ENCODE results near the gene SDC1.

SDC1 gene

DNA sequence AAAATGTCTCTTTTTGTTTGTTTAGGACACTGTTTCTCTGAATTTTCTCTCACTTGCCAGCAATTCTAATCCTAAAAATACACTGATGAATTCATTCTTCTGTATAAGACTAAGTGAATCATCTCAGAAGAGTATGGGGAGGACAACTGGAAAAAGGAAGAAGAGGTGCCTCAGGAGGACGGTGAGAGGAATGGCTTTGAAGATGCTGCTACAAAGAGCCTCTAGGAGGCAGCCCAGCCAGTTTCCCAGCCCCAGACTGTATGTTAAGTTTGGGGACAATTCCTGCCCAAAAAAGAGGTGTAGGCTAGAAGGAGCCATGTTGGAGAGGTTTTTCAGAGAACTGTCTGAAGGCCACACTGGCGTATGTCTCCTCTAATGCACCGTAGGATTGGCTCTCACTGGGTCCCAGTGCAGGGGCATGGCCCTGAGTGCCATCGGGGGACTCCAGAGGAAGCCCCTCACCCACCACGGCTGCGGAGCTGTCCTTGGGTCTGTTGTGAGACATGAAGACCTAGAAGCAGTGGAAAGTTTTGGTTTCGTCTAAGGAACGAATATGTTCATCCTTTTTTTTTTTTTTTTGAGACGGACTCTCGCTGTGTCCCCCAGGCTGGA, 3.1 kb upstream of the SDC1 start:
- no peak for DNase-seq

DNA sequence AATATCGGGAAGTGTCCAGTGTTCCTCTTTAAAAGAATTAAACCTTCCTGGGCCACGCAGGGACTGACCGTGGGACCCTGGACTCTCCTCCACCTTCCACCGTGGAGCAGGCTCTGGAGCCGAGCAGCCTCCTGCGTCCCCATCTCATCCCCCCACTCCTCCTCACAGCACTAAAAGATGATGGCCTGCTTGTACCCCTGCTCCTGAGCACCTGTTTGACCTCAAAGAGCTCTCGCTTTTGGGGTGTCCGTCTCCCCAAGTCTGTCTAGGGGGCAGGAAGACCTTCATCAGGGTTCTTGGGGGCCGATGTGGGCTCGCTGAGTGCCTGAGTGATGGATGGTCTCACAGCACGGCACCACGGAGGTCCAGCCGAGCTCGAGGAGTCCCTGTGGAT, 1.2 kb upstream of the SDC1 start:
- no peak for DNase-seq

DNA sequence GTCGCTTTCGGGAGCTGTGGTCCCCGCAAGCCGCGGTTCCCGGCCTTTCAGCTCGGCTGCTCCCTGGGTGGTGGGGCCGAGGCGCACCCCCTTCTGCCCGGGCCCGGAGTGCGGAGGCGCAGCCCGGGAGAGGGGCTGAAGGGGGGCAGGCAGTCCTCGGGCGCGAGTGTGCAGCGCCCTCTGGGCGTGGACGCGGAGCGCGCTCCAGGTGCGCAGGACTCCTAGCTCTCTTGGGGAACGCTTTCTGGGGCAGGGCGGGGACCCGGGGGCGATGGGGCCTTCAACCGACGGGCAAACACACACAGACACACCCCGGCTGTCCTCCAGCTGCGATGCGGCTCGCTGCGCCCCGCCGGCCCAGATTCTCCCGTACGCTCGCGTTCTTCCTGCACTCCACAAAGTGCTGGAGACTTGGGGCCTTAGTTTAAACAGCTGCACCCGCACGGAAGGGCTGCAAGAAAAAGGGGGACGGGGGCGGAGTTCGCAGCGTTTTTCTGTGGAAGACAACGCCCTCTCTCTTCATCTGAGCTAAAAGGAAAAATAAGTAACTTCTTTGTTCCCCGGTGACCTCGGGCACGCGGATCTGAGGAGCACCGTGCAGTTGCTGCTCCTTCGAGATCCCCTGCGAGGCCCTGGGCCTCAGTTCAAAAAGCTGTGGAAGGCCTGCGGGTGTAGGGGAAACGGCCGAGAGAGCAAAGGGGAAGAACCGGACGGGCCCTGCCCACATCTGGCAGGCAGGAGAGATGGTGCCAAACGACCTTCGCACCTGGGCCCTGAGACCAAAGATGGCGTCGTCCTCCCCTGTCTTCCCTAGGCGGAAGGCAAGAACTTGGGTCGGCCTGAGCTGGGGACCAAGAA, 593 bp upstream of the SDC1 start:
- no peak for DNase-seq

DNA sequence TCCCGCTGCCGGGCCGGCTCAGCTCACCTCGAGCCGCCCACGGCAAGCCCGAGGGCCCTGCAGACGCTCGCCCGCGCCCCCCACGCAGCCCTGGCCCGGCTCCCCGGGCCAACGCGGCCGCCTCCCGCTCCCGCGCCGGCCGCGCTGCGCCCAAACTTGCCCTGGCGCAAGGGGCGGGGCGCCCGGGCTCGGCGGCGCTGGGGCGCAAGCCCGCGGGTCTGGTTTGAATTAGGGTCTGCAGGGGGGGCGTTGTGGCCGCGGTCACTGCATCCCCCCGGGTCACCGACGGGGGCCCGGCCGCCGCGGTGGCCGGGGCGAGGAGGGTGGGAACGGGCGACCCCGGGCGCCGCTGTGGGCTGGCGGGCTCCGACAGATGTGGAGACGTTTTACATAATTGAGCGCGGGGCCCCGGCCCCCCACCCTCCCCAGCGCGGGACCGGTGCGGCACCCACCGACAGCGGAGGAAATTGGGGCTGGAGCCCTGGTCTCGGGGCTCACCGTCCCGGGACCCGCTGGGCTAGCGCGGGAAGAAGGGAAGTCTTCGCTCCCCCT, 690 bp downstream of the SDC1 start:
- DNase-seq, result no peak

DNA sequence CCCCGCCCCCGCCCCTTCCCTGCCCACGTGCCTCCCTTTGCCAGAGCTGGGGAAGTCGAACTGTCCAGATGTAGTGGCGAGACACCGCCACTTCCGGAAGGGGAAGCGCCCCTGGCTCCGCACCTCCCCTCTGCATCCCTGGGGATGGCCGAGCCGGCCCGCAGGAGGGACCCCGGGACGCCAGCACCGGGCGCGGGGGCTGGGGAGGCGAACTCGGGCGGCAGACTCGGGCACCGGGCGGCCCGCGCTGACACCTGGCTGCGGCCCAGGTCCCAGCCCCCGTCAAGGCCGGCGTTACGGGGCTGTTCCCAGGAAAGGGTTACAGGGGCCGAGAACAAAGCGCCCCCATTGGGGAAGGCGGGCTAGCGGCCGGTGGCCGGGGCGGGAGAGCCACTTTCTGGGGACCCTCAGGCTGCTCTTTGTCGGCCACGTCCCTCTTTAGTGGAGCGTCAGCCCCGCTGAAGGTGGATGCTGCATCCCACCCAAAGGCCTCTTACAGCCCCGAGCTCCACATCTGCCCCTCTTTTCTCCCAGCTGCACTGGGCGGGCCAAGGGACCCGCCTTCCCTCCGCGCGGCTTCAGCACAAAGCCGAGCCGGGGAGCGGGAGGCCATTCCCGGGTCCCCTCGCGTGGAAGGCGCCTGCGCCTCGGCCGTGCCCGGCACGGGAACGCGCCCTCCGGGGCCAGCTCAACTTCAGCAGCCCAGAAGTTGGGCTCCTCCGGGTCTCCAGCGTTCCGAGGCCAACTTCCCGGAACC, 1.3 kb downstream of the SDC1 start:
- DNase-seq, result peak; percentile 43

DNA sequence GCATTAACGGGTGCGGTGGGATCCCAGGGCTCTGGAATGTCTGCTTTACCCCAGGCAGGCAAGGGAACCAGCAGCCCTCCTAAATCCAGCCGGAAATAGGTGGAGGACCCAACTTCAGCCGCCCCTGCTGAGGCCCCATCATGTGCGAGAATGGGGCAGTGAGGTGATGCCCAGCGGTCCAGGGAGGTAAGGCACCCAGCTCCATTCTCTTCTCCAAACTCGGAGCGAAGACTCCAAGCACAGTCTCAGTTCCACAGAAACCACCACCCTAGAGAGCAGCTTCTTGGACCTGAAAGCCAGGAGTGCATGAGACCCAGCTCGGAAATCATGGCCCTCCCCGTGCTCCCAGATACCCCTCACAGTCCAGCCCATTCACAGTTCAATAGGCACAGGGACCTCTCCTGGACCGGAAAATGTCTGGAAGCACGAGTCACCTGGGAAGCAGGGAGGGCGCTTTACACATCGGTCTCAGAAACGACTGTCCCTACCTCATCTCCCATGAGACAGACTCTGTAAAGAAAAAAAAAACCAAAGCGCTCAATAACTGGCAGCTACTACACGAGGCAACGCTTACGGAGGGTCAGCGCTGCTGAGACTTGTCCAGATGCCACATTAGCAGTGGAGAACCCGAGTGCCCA, 2.0 kb downstream of the SDC1 start:
- no peak for DNase-seq

DNA sequence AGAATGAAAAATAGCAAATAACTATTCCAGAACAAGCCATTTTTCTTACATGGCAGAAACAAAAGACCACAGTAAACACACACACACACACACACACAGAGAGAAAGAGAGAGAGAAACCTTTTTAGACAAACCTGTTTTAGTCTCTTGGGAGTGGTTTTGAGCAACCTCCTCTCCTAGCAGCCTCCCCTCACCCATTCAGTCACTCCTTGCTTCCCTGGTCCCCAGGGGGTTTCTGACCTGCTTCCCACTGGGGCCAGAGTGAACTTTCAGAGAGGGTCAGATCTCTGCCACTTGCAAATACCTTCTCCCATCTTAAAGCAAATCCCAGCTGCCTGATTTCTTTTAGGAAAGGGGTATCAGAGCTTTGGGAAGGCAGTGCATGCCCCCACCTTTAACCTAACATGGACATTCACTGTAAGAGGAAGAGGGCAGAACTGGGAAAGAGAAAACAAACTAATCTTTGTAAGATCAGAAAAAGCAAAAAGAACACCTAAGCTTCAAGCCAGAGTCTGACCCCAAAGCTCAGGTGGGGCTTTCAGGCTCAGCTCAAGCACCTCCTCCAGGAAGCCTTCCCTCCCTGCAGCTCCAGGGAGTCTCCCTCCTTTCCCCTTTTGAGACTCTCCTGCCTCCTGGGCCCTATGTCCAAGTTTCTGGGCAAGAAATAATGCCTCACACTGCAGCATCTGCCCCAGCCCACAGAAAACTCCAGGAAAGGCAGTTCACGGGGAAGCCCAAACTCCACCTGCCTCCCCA, 2.7 kb downstream of the SDC1 start:
- no peak for DNase-seq

DNA sequence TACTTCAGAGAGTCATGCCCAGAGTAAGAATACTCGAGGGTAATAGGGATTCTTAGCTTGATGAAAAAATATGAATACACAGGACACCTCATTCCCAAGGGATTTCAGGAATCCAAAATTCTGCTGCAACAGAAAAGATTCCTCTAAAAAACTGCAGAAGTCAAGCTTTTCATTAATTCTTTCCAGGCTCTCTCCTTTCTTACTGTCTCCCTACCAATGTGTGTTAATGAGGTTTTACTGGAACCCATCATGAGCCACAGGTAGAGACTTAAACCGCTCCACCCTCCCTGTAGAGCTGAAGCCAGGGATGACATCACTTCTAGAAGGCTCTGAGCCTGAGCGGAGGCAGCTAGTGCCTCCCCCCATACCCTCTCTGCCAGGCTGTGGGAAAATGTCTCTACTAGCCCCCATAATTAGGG, 3.4 kb downstream of the SDC1 start:
- peak; percentile 94 for DNase-seq

DNA sequence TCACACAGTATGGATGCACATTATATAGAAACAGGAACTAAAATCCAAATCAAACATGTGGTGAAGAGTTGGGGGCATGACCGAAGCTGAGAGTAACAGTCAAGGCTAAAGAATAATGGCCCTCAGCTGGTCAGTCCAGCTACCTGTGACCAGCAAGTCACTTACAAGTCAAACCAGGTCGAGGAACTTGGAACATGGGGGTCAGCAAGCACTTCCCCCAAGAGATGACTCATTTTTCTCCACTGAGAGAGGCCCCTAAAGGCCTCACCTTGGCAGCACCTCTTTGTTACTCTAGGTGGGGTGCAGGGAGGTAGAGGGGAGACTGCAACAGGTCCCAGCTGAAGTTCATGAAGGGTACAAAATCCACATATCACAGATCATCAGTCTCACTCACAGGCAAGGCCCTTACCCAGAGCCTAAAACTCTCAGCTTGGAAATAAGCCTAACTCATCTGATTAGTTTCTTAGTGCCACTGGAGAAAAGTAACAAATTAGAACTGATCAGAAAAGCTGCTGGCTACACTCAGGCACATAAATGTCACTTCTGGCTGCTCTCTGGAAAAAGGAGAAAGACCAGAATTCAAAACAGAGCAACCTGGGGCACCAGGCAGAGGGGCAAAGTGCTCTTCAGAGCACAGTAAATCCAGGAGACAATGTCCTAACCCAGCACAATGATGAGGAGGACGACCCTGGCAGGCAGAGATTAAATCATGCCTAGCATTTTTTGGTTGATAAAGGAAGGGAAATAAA, 4.0 kb downstream of the SDC1 start:
- DNase-seq, result no peak

DNA sequence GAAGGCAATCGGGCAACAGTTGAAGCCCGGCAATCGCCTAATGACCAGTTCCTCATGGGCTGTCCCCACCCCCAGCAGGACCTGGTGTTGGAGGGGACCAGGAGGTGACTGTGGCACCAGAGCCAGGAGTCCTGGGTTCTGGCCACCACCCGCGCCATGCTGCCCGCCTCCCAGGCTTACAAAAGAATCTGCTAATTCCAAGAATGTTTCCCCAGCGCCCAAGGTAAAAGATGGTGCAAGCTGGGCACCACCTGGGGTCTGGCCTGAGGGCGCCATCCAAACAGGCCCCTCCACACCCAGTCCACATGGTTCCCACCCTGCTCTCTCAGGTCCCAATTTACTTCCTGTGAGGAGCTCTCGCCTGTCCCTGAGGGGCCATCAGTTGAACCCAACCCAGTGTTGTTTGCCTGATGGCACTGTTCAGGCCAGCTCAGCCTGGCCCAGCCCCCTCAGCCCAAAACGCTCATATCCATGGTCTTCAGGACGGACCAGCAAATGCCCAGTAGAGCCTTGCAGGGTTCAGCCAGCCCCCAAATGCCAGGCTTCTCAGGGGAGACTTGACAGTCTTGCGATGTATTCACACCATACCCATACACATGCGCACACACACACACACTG, 5.1 kb downstream of the SDC1 start:
- DNase-seq, result no peak

DNA sequence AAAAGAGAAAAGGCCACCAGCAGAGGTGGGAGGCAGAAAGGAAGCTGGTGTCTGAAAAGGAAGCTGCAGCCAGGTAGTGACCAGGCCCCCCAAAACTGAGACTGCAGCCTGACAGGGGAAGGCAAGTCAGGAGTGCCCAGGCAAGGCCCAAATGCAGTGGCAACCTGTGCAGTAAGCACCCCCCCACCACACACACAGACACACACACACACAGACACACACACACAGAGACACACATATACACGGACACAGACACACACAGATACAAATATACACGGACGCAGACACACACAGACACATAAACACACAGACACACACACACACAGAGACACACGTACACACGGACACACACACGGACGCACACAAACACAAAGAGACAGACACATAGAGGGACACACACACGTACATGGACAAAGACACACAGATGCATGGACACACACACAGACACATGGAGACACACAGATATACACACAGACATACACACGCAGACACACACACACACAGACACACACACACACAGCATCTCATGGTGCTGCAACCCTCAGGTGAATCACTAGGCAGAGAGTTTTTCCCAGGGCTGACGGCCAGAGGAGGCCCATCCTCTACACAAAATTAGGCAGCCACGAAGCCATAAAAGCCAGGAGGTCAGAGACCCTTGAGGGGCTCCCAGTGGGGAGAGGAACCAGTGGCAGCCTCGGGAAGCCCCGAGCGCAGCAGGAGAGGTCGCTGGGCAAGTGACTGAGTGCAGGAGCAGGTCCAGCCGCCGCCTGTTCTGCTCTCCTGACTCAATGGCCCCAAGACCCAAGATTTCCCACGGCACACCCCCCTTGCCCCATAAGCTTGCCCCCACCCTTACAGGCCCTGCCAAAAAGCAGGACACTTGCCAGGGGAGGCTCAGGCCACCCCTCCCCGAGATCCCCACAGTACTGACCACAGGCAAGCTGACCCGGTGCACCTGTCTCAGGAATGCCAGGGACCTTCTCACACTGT, 6.3 kb downstream of the SDC1 start:
- no peak for DNase-seq

DNA sequence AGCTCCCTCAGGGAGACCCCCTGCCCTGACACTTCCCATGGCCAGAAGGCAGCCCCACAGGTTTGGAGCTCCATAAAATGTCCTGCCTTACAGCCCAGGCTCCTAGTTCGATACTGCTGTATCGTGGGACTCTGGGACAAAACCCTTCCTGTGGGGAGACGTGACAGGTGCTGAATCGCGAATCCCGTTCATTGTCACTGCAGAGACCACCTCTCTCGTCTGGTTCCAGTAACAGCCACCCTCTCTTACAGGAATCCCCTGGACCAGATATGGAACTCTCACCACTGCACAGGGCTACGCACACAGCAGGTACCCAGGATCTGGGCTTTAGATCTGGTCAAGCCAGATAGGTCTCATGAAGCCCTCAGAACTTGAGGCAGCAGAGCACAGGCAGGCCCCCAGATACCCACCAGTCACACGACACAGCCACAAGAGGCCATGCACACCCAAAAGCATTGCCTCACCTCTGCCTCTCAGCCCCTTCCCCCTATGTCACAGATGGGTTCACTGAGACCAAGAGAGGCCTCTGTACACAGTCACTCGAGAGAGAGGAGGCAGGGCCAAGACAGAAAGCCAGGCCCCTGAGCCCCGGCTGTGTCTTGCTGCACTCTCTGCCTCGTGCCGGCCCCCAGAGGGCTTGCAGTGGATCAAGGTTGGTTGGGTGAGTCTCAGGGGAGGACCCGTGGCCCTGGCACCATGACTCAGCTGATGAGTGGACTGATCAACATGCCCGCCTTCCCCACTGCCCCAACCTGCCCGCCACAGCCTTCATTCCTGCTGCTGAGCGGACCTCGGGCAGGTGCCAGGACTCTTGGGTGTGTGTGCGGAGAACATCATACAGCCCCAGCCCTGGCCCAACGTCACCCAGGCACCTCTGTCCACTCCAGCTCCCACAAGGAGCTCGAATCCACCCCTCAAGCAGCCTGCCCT, 7.6 kb downstream of the SDC1 start:
- DNase-seq, result no peak

DNA sequence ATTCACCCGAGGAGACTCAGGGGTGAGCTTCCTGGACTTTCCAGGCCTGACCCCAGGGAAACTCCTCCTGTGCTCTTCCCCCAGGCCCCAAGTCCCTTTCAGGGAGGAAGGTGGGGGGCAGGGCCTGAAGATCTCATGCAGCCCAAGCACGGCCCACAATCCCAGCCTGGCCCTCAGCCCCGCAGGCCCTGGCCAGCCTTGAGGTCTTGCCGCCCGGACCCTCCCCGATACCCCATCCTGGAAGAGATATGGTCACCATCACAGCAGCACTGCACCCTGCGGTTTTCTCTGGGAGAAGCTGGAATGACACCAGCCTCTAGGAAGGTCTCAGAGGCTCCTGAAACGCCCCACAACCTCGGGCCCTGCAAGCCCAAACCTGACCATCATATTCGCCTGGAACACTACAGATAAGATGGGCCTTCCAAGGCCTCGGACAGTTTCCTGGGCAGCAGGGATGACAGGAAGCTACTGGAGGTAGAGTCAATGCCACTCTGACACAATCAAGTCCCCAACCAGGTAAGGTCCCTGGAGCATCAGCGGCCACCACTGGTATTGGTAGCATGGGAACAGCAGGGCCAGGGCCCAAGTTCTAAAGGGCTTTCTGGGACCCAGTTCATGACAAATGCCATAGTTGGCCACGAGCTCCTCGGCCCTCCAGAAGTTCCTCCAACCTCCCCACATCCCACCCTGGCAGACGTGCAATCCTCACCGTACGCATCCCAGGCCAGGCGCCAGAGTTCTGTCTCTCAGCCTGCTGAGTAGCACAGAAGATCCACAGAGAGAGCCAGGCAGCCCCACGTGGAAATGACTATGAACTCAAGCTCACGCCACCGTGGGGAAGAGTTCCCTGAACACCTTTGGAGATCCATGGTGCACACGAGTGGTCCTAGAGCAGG, 8.6 kb downstream of the SDC1 start:
- no peak for DNase-seq

DNA sequence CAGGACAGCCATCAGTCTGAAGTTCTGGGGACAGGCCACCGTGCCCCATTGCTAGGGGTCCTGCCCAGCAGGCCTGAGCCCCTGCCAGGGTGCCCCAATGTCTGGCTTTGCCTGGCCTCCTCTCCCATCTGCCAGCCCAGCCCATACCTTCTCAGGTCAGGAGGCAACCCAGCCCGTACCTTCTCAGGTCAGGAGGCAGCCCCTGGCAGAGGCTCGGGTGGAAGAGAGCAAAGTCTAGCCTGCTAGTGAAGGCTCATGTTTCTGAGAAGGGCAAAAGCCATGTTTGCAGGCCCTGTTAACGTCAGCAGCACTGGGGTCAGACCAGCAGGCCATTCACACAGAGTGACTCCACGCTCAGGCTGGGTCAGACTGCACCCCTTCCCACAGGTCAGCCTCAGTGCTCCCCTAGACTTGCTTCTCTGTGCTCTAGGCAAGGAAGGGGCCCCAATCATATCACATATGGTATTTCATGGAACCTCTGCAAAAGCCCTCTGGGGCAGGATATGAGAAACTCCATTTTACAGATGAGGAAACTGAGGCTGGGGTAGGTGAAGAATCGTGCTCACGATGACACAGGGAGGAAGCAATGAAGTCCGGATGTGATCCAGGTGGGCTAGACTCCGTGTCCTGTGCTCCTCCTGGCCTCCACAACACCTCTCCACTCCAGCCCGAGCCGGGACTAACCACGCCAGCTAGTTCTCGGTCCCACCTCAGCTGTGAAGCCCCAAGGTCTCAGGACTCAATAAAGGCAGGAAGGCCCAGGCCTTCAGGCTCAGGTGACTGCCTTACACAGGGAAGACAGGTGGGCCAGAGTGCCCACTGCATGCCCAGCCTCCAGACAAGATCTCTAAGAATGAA, 9.5 kb downstream of the SDC1 start:
- DNase-seq, result no peak

DNA sequence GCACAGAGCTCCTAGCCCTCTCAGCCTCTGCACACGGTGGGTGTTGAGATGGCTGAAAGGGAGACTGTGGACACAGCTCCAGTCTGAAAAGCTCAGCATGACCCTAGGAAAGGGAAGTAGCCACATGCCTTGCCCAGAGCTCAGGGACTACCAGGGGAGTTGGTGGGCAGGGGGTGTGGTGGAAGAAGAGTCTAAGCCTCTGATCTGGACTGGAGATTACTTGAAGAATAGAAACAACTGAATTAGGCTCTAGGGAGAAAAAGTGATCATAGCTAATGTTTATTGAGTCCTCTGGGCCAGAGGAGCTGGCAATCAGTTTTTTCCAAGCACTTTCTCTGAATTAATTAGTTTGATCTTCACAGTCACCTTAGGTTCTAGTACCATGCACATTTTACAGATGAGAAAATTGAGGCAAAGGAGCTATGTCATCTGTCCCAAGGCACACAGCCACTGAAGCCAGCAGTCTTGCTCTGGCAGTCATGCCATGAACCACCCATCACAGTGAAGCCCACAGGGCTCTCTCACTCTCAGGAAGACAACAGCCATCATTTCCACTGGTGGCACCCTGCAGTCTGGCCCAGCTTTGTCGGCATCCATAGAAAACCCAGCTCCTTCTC, 10.3 kb downstream of the SDC1 start:
- DNase-seq, result no peak

Data from fibroblast of skin of abdomen (primary cell).